ENCODE data around the gene TLE3.

TLE3 gene

DNA sequence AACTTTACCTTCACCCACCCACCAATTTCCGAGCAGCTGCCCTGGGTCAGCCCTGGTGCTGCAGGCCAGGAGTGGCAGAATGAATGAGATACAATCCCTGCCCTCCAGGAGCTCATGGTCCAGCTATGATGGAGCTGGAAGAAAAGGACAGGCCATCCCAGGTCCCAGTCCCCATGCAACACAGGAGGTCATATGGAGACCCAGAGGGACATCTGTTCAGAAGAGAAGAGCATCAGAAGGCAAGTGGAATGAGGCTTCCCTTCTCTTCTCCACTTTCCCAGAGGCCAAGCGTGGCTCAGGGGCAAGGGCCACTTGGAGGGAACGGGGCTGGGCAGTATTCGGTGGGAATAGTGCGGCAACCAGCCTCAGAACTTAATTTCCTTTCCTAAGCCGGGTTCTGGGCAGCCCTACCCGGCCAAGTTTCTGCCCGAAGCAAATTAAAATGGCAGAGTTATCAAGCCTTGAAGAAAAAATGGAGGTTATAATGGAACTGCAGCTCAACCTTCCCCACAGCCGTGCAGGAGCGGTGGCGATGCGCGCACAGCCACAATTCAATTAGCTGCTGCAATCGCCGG is 35.9 kb downstream of the TLE3 start:
- DNase-seq: no peak

DNA sequence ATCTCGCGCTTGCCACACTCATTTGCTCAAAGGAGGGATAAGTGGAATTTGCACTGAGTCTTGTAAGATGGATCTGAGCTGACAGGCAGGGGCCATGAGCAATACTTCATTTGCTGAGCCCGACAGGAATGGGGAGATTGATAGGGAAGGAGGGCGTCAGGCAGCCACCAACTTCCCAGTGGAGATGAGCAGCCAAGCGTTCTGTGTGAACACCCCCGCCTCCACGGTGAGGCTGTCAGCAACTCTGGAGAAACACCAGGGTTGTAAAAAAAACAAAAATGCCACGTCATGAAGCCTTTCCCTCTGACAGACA is 36.8 kb downstream of the TLE3 start:
- DNase-seq: no peak

DNA sequence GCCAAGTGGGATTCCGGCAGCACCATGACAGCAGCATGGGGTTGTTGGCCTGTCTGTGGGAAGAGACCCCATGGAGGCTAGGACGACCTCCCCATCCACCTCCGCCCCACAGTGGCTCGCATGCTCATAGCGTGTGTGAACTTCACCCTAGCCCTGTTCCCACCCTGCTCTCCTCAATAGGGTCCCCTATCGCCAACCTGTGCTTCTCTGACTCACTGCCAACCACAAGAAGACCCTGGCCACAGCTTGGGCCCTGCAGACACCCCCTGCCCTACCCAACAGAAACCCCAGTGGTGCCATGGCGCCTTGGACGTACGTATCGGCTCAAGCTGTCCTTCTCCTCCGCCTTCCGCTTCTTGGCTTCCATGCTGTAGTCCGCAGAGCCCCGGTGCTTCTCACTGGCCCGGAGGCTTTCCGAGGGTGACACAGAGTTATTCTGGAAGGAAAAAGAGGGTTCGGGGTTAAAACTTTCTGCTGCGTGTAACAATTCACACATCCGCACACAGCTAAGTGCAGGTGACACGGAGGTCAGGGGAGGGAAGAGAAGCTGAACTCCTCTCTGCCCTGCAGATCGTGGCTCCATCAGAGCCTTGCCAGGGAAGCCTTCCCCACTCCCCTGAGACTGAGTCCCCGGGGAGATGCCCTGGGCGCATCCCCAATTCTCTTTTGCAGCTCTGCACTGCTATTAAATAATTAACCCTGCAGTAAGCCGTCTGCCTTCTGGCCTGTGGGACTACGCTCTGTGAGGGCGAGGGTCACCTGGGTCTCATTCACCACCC is 37.3 kb downstream of the TLE3 start:
- no peak for DNase-seq

DNA sequence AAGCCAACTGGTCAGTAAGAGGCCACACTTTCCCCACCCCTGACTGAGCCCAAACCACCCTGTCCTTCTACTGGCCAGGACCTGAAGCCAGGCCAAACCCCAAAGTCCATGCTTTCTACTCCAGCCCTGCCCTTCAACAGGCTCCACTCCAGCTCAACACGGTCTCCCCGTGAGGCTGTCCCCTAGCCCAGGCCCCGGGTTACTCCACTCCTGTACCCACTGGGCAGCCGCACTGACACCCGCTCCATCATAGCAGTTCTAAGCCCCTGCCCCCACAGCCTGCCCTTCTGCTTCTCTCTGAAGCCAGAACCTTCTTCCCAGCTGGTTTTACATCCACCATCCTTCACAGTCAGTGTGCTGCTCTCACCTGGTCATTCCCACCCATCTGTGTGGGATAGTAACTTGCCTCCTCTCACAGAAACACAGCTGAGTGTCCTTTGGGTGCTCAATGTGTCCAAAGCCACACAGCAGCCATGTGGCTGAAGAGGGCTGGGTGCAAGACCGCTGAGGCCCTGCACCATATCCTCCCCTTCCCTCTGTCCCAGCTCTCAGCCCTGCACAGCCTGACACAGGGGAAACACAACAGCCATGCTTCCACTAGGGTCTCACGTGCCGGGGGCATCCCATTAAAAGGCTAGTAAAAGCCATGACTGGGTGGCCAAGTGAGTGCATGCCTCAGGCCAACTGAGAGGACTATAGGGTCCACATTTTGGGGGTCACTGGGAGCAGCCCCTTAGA is 38.1 kb downstream of the TLE3 start:
- no peak for DNase-seq

DNA sequence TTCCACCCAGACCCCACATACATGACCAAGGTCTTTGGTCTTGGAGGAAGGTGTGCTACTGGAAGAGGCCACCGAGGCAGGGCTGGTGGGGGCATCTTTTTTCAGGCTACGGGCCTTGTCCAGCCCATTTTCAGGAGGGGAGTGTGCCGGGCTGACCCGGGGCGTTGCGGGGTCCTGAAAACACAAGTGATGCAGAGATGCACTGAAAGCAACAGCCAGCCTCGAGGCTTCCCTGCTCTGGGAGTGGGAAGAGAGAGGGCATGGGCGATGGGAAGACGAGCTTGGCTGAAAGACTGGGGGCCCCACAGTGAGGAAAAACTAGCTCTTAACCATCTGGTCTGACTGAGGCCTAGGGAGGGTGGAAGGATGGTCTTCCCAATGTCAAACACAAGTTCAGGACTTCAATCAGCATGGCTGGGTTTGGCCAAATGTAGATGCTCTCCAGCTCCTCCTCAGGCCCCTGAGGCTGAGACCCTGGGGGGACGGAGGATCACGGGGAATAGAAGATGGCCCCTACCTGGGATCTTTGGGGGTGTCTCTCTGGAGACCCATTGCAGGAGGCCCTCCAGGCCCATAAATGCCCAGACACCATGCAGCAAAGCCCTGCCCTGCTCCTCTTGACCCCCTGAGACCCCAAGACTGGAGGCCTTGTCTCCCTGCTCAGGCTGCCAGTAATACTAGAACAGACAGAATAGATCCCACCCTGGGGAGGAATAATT is 38.9 kb downstream of the TLE3 start:
- DNase-seq: no peak

DNA sequence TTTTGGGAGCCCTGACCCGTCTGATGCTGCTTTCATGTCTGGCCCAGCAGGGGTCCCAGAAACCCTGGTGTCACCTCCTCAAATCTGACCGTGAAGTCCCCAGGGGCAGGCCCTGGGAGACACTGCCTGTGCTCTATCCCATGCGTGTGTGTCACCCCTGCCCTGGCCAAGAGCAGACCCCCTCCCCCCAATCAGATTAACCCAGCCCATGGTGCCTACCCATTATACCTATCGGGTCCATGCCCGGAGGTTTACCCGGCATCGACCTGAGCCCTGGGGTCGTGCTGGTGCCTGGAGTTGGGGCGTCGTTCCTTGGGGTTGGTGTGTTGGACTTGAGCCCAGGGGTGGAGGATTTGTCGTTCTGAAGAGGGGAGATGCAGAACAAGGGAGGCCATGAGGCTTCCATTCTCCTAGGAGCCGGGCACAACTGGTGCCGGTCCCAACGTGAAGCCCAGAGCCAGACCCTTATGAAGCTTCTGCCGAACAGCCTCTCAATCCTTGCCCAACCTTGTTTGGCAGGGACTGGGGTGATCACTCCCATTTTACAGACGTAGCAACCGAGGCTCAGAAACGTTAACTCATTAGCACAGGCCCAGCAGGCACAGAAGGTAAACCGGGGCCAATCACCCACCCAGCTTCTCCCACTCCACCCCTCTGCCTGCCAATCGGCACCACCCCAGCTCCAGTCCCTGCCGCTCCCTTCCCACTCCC is 39.6 kb downstream of the TLE3 start:
- DNase-seq: no peak

DNA sequence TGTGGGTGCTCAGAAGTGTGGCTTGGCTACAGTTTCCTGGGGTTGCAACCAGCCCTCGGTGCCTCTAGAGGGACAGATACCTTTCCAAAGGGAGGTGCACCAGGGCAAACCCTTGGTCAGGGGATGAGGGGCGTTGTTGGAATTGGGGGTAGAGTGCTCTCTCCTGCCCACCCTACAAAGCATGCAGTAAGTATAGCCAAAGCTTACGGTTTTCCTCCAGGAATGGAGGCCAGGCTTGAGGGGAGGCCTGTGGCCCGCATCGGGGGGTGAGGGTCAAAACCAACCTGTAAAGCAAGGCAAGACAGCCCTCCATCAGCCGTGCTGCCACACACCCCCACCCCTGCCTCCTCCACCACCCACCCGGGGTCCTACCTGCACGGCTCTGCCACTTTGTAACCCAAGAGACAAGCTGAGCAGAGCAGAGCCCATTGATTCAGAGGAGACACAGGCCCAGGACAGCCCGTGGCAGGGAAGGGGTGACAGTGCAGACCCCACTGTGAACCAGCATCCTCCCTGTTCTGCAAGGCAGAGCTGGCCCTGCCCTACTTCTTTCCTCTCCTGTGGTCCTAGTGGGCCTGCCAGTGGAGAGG is 41.5 kb downstream of the TLE3 start:
- DNase-seq: no peak

DNA sequence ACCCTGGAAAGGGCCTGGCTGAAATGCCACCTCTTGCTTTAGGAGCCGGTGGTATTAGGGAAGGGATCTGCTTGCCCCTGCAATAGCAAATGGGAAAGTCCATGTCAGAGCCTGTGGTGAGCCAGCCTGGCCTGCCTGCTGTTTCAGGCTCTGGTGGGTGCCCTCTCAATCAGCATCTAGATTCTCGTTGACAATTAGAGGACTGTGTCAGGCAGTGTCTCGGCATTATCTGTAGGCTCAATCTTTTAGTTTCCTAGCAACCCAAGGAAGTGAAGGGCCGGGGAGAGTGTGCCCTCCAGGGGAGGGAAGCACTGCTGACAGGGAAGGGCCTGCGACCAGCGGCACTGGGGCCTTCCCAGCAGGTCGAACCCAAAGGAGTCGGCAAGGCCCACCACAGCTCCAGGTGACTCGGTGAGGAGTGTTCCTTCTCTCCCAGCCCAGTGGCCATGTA is 42.1 kb downstream of the TLE3 start:
- no peak for DNase-seq

DNA sequence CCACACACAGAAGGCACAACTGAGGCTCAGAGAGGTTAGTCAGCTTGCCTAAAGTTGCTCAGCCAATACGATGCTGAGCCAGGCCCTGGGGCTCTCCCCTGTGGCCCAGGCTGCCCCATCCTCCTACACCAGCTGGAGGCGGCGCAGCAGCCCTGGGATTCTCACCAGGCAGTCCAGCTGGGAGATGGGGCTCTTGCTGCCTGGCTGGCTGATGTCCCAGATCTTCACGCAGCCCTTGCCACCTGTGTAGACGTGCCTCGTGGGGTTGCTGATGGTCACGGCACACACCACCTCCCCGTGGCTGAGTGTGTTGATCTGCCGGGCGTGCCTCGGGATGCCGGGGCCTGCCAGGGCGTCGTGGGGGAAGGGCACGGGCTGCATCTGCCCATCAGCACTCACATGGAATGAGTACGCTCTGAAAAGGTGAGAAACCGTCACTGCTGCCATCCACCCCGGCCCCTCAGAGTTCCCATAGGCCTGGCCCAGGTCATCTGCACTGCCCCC is 42.8 kb downstream of the TLE3 start:
- no peak for DNase-seq

DNA sequence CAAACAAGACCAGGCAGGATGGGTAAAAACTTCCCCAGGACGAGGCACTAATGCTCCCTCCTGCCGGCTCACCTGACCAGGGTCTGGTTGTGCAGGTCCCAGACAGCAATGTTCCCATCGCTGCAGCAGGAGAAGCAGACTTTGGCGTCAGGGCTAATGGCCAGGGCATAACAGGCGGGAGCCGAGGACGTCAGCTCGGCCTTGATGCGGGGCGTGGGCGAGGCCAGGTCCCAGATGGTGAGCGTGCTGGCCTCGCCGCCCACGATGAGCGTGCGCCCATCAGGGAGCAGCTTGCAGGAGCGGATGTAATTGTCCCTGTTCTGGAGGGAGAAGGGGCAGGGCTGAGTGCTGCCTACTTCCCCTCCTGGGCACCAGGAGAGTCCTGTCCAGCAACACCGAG is 43.4 kb downstream of the TLE3 start:
- DNase-seq: no peak

DNA sequence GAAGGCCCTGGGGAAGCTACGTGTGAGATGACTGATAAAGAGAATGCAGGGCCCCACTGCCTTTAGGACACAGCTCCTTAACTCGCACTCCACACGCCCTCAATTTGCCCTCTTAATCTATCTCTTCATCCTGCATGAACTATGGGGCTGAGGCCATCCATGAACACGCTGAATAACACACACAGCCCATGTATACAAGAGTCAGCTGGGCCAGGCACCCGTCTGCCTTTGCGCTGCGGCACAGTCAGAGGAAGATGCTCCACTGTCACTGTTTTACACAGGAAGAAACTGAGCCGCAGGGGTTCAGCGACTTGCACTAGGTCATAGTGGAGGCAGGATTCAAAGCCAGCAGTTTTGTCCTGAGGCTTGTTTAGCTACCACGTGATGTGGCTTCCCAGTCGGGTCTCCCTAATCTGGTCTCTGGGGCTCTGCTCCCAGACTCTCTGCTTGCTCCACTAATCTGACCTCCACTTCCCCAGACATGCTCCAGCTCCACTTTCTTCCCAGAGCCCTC is 43.9 kb downstream of the TLE3 start:
- no peak for DNase-seq

DNA sequence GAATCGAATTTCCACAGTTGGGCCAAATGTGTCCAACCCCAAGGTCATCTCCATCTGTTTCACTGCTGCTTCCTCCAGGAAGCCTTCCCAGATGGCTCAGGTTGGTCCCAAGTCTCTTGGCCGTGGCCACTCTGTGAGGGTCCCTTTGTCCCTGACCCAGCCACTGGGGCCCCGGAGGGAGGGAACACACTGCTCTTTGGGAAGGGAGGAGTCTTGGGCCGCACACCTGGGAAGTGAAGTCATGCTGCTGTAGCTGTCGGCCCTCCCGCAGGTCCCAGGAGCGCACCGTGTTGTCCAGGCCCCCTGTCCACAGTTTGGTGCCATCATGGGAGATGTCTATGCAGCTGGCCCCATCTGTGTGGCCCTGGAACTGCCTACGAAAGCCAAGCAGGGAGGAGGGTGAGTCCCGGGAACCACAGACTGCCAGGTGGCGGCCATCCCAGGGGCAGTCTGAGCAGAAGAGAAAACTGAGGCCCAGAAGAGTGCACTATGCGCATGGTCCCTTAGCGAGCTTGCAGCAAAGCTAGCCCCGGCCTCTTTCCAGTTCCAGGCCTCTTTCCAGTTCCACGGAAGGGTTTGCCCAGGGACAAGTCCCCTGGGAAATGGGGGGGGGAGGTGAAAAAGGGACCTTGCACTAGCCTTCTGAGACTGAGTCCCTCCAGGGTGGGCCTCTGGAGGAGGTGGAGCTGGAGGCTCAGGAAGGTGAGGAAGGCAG is 44.6 kb downstream of the TLE3 start:
- no peak for DNase-seq

DNA sequence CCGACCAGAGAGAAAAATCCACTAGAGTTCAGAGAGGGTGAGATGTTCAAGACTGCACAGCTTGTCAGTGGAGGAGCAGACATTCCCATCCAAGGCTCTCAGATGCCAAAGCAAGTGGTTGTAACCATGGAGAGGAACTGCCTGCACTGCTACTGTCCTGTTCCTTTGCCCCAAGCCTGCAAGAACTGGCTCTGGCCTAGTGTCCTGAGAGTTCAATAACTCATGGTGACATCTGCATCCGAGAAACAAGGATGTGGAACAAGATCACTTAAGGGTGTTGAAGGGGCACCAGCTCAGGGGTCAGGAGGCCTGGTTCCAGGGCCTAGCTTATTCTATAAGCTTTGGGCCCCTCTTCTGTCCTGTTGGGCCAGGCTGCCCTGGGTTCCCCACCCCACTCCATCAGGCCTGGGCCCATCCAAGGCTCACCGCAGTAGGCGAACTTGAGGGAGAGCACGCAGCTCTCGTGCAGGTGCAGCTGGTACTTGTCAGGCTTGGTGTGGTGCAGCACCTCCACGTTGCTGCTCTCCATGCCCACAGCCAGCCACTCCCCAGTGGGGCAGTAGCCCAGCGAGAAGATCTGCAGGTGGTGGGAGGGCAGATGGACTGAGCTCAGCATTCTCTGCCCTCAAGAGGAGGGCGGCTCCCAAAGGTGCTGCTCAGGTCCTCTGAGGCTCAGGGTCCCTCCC is 45.6 kb downstream of the TLE3 start:
- DNase-seq: no peak

DNA sequence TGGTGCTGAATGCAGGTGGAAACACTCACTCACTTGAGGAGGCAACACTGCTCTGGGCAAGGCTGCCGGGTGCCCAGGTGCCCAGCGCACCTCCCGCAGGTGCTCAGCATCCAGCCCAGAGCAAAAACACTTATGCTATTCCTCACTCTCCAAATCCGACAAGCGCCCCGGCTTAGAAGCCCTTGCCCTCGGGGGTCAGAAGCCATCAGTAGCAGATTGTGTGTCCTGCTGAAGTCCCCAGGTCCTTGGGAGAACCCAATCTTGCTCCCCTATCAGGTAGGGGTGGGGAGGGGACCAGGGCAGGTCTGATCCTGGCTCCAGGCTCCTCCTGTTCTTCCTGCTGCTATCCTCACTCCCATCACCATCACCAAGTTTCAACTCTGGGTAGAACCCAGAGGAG is 46.7 kb downstream of the TLE3 start:
- DNase-seq: no peak

DNA sequence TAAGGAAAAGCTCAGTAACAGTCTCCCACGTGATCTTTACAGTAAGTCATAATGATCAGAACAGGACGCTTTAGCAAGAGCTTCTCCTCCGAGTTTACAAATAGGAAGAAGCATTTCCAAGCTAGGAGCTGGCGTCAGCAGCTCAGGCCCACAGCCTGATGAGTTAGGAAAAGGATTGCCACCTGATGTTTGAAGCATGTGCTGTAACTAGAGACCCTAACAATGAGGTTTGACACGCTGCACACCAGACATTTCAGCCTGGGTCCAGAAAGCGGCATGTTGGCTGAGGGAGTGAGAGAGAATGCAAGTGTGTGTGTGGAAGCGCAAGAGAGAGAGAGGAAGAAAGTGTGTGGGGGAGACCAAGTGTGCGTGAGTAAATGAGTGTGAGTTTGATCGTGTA is 47.3 kb downstream of the TLE3 start:
- DNase-seq: no peak

DNA sequence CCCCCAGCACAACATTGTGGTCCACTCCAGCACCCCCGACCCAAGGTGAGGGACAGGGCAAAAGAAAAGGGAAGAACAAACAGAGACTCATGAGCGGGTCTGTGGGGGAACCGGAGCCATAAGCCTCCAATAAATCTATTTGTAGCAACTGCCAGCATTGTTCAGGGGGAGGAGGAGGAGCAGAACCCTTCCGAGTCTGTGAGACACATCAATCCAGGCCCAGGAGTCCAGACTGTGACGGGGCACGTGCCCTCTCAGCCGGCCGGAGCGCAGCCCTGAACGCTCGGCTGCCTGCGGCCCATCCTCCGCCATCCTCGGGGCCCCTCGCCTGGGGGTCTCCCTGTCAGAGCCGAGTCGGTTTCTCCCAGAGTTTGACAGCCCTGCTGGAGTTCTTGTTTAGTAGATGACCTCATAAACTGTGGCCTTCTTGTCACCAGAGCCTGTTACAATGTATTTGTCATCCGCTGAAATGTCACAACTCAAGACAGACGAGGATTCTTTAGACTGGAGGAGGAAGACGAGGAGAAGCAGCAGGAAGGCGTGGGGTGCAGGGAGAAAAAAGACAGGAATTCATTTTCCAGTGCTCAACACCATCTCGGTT is 47.9 kb downstream of the TLE3 start:
- DNase-seq: no peak

DNA sequence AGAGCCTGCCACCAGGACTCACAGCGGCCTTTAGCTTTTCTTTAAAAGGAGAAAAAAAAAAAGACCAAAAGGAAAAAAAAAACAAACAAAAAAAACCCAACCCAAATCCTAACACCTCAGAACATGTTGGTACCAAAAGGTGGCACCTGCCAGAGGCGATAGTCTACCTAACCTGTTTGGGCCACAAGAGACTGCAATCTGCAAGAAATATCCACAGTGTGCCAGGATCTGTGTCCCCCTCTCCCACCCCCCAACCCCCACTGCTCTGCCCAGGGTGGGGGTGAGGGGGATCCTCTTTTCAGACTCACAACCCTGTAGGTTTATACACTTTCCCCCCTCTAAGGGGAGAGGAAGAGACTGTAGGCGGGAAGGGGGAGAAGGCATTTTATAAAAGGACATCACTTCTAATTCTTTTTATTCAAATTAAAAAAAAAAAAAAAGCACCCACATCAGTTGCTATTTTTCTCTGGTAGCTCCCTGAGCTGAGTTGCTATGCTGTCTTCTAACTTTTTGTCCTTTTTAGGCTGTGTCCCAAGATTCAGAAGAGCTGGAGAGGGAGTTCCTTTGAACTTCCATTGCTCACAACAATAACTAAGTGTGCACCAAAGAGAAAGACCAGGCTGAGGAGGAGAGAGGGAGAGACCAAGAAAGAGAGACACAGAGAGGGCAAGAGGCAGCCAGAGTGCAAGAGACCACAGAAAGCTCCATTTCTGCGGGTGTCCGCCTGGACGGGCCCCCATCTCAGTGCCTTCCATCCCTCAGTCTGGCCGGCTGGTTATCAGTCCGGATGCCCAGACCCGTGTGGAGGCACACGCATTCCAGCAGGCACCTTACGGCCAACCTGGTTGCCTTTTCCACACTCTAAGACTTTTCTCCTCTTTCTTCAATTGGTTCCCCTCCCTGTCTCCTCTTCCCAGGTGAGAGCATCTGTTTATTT is 48.9 kb downstream of the TLE3 start:
- DNase-seq: no peak

DNA sequence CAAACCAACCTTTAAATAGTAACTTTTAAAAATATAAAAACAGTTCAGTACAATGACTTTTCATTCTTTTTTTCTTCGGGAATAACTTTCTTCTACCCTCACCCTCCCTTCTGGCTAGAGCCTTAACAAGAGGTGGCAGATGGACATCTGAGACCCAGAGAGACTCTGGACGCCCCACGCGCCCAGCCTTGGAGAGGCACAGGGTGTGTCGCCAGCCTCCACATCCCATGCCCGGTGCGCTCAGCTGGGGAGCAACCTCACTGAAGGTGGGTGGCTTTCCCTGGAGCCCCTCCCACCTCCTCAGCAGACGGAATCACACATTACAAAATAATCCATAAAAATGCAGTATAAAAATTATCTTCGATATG is 49.5 kb downstream of the TLE3 start:
- no peak for DNase-seq
